Lower leg skin (tissue), 3 donors: ENCODE results near the gene SPDYE1.

Source experiments
- CTCF ChIP-seq, 3 donors: fragments of 450-650 bp; IDR thresholded peaks; one replicate each; pipeline ENCODE4 v1.5.1; 2016; ENCODE audit warnings: antibody characterized with exemption in 3 of 3, mild to moderate bottlenecking in 3 of 3, moderate library complexity in 2 of 3
- POLR2A ChIP-seq, 2 donors: fragments of 450-650 bp; IDR thresholded peaks; one replicate each; pipeline ENCODE4 v1.6.1; 2016 to 2017; ENCODE audit warnings: antibody characterized with exemption in 2 of 2, mild to moderate bottlenecking in 1 of 2, moderate library complexity in 1 of 2

DNA sequence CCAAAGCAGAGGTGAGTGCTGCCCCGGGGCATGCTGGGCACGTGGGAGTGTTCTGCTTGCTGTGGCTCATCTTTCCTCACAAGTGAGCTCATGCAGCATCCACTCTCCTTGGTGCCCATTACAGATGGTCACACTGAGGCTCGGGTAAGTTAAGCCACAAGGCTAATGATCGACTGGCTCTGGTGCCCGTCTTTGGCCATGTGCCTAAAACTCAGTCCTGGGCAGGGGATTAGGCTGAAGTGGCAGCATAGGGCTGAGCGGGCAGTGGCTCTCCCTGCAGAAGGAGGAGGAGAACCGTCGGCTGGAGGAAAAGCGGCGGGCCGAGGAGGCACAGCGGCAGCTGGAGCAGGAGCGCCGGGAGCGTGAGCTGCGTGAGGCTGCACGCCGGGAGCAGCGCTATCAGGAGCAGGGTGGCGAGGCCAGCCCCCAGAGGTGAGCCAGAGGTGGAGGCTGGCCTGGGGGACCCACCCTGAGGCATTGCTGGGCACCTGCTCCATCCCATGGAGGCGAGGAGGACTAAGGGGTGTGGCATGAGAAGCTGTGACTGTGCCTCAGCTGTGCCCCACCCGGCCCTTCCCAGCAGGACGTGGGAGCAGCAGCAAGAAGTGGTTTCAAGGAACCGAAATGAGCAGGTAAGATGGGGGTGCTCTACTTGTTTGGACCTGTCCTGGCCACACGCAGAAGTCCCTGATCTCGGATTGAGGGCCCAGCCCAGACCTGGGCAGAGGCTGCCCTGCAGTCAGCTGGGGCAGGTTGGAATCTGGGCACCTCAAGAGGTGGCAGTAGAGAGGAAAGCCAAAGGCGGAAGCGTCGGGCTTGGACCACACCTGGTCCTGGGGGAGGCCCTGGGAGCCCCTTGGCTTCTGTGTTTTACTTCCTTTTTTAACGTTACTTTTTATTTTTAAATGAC, 60.4 kb downstream of the SPDYE1 start:
- no peak for TF ChIP-seq POLR2A (IDR thresholded peaks at IDR 0.05)
- no peak for TF ChIP-seq CTCF (IDR thresholded peaks at IDR 0.05)
